WTC11 (cell line): ENCODE data around the gene RETREG2. TPM values are rescaled to one million over a fixed set of nuclear protein-coding genes. Genes with fewer than 3 reads are reported as not detected.

Experiments used
- ATAC-seq: fragments of 200-7000 bp; cut with Tn5 transposase; 2 replicates; pipeline ENCODE4 v1.10.0; 2021; ENCODE audit warnings: mild to moderate bottlenecking, moderate library complexity
- CTCF ChIA-PET: fragments of 300-600 bp; sonication (Branson Sonifier 250); formaldehyde crosslinking; loops from one replicate; lab custom pipeline; 2021; ENCODE audit warnings: antibody characterized with exemption; lab: Charles Lee
- POLR2A ChIA-PET: fragments of 350-600 bp; sonication (Branson Sonifier 250); formaldehyde crosslinking; loops from one replicate; lab custom pipeline; 2021; ENCODE audit warnings: antibody characterized with exemption; lab: Charles Lee
- DNase-seq: peaks from one replicate; pipeline ENCODE4 v3.0.0; 2021; ENCODE audit warnings: low spot score
- H3K27ac Mint-ChIP-seq: 2 replicates; pipeline ENCODE4 v1.8.0; 2021; ENCODE audit warnings: mixed read lengths
- H3K27me3 Mint-ChIP-seq: 2 replicates; pipeline ENCODE4 v1.8.0; 2021; ENCODE audit warnings: low read depth, mild to moderate bottlenecking, moderate library complexity, mixed read lengths
- H3K36me3 Mint-ChIP-seq: 2 replicates; pipeline ENCODE4 v1.8.0; 2021; ENCODE audit warnings: mixed read lengths
- H3K4me1 Mint-ChIP-seq: 2 replicates; pipeline ENCODE4 v1.8.0; 2022; ENCODE audit warnings: mixed read lengths
- H3K4me3 Mint-ChIP-seq: 2 replicates; pipeline ENCODE4 v1.8.0; 2021; ENCODE audit warnings: mild to moderate bottlenecking, moderate library complexity, mixed read lengths
- H3K9me3 Mint-ChIP-seq: 2 replicates; pipeline ENCODE4 v1.8.0; 2021; ENCODE audit warnings: mixed read lengths
- CREM ChIP-seq: sonication (generic); formaldehyde crosslinking; IDR thresholded peaks from 2 replicates; pipeline ENCODE4 v1.8.1; 2022; ENCODE audit warnings: mild to moderate bottlenecking, missing genetic modification reagents, moderate library complexity
- EMX1 ChIP-seq: fragments of 250-450 bp; sonication (Bioruptor Pico); IDR thresholded peaks from 2 replicates; pipeline ENCODE4 v1.8.0; 2021; ENCODE audit warnings: mild to moderate bottlenecking
- GABPB1 ChIP-seq: sonication (generic); formaldehyde crosslinking; IDR thresholded peaks from 2 replicates; pipeline ENCODE4 v1.8.1; 2023; ENCODE audit warnings: mild to moderate bottlenecking, missing genetic modification reagents
- MYBL2 ChIP-seq: sonication (generic); formaldehyde crosslinking; IDR thresholded peaks from 2 replicates; pipeline ENCODE4 v1.8.1; 2023; ENCODE audit warnings: mild to moderate bottlenecking, moderate library complexity, missing genetic modification reagents
- NFATC4 ChIP-seq: fragments of 250-450 bp; sonication (Bioruptor Pico); IDR thresholded peaks from 2 replicates; pipeline ENCODE4 v1.9.0; 2021; ENCODE audit warnings: mild to moderate bottlenecking
- NFYB ChIP-seq: sonication (generic); formaldehyde crosslinking; conservative IDR thresholded peaks from 2 replicates; pipeline ENCODE4 v1.8.0; 2022; ENCODE audit warnings: low read depth, missing genetic modification reagents
- OVOL2 ChIP-seq: fragments of 250-450 bp; sonication (Bioruptor Pico); IDR thresholded peaks from 2 replicates; pipeline ENCODE4 v1.9.0; 2021; ENCODE audit warnings: mild to moderate bottlenecking, borderline replicate concordance
- TCF7 ChIP-seq: sonication (generic); formaldehyde crosslinking; IDR thresholded peaks from 2 replicates; pipeline ENCODE4 v1.8.0; 2022; ENCODE audit warnings: mild to moderate bottlenecking, low read depth, missing genetic modification reagents, moderate library complexity
- total RNA-seq: library from RNA; stranded (reverse); gene quantifications from 3 replicates; pipeline ENCODE4 v1.2.3, GENCODE V29; 2021
- TF ChIP-seq, protein P1 (sequence below): sonication (generic); formaldehyde crosslinking; IDR thresholded peaks from 2 replicates; pipeline ENCODE4 v1.8.1; 2022; ENCODE audit warnings: mild to moderate bottlenecking, missing genetic modification reagents, moderate library complexity, borderline replicate concordance
- TF ChIP-seq, protein P2 (sequence below): sonication (generic); formaldehyde crosslinking; IDR thresholded peaks from 2 replicates; pipeline ENCODE4 v1.8.1; 2022; ENCODE audit warnings: mild to moderate bottlenecking, moderate library complexity, missing genetic modification reagents
- TF ChIP-seq, protein P3 (sequence below): sonication (generic); formaldehyde crosslinking; IDR thresholded peaks from 2 replicates; pipeline ENCODE4 v1.8.1; 2022; ENCODE audit warnings: low read depth, mild to moderate bottlenecking, moderate library complexity, missing genetic modification reagents, borderline replicate concordance
- TF ChIP-seq, protein P4 (sequence below): sonication (generic); formaldehyde crosslinking; IDR thresholded peaks from 2 replicates; pipeline ENCODE4 v1.8.1; 2022; ENCODE audit warnings: low read depth, missing genetic modification reagents, borderline replicate concordance
- TF ChIP-seq, protein P5 (sequence below): sonication (generic); formaldehyde crosslinking; IDR thresholded peaks from 2 replicates; pipeline ENCODE4 v1.8.0; 2022; ENCODE audit warnings: missing genetic modification reagents
- TF ChIP-seq, protein P6 (sequence below): fragments of 200-600 bp; IDR thresholded peaks from 2 replicates; pipeline ENCODE4 v1.8.0; 2022; ENCODE audit warnings: antibody characterized with exemption
- TF ChIP-seq, protein P7 (sequence below): sonication (generic); formaldehyde crosslinking; IDR thresholded peaks from 2 replicates; pipeline ENCODE4 v1.8.1; 2022; ENCODE audit warnings: missing genetic modification reagents, borderline replicate concordance
- TF ChIP-seq, protein P8 (sequence below): sonication (generic); formaldehyde crosslinking; conservative IDR thresholded peaks from 2 replicates; pipeline ENCODE4 v1.8.1; 2023; ENCODE audit warnings: mild to moderate bottlenecking, low read depth, missing genetic modification reagents, moderate library complexity
- TF ChIP-seq, protein P9 (sequence below): sonication (generic); formaldehyde crosslinking; IDR thresholded peaks from 2 replicates; pipeline ENCODE4 v1.8.1; 2023; ENCODE audit warnings: mild to moderate bottlenecking, moderate library complexity, missing genetic modification reagents

The RETREG2 gene
- total RNA-seq, 1 experiment from 2014 or later = 60.2 TPM

DNA sequence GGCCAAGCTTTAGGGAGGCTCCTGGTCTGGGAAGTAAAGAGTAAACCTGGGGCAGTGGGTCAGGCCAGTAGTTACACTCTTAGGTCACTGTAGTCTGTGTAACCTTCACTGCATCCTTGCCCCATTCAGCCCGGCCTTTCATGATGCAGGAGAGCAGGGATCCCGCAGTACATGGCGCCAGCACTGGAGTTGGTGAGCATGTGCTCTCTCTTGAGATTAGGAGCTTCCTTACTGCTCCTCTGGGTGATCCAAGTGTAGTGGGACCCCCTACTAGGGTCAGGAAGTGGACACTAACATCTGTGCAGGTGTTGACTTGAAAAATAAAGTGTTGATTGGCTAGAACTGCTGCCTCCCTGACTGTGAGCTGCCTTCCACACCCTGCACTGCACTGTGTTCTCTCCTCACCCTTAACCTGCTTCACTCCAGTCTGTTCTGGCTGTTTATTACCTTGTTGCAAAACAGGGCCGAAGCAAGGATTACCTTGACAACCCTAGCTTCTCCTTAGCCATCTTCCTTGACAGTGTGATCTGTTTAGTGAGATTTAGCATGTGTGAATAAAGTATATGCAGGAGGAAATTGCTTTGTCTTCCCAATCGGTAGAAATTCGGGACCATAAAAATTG lies 5.2 kb downstream of the RETREG2 start:
- CTCF ChIA-PET = no interaction called here
- Mint-ChIP-seq H3K4me1 (peaks cover 7% of the 10 kb centered on the region), H3K4me3 (no peak overlapping the region), H3K36me3 (peaks cover 27% of the 10 kb centered on the region), H3K27me3 (no peaks in the 10 kb centered on the region), H3K9me3 (no peaks in the 10 kb centered on the region), H3K27ac (no peak overlapping the region)
- ATAC-seq (no peak), DNase-seq (no peak)
- TF ChIP-seq OVOL2 (CRISPR knock-in tag) (no peak), NFYB (CRISPR knock-in tag) (no peak), MYBL2 (CRISPR knock-in tag) (no peak)
- TF ChIP-seq, protein P1, sequence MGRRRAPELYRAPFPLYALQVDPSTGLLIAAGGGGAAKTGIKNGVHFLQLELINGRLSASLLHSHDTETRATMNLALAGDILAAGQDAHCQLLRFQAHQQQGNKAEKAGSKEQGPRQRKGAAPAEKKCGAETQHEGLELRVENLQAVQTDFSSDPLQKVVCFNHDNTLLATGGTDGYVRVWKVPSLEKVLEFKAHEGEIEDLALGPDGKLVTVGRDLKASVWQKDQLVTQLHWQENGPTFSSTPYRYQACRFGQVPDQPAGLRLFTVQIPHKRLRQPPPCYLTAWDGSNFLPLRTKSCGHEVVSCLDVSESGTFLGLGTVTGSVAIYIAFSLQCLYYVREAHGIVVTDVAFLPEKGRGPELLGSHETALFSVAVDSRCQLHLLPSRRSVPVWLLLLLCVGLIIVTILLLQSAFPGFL (CRISPR knock-in tag) = no peak
- TF ChIP-seq, protein P2, sequence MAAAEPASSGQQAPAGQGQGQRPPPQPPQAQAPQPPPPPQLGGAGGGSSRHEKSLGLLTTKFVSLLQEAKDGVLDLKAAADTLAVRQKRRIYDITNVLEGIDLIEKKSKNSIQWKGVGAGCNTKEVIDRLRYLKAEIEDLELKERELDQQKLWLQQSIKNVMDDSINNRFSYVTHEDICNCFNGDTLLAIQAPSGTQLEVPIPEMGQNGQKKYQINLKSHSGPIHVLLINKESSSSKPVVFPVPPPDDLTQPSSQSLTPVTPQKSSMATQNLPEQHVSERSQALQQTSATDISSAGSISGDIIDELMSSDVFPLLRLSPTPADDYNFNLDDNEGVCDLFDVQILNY (CRISPR knock-in tag) = no peak
- POLR2A ChIA-PET = no interaction called here

DNA sequence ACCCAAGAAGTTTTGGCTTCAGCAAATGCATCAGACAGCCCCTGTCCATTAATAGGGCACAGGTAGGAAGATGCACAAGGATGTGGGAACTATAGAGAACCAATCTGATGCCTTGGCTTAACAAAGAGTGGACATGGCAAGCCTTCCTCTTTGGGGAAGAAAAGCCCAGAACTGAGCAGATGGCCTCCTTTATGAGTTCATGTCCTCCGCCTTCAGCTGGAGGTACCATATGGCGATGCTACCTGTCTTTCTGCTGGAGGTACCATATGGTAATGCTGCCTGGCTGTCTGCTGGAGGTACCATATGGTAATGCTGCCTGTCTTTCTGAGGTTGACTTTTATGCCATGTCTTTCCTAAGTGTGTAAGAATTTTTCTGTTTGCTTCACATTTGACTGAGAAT lies 6.0 kb downstream of the RETREG2 start:
- Mint-ChIP-seq H3K9me3 (no peaks in the 10 kb centered on the region), H3K27me3 (no peaks in the 10 kb centered on the region), H3K4me1 (peaks cover 3% of the 10 kb centered on the region), H3K36me3 (peaks cover 27% of the 10 kb centered on the region), H3K4me3 (no peak overlapping the region), H3K27ac (no peak overlapping the region)
- no peak for DNase-seq
- POLR2A ChIA-PET = no interaction called here
- no peak for ATAC-seq
- CTCF ChIA-PET = no interaction called here
- TF ChIP-seq, protein P3, sequence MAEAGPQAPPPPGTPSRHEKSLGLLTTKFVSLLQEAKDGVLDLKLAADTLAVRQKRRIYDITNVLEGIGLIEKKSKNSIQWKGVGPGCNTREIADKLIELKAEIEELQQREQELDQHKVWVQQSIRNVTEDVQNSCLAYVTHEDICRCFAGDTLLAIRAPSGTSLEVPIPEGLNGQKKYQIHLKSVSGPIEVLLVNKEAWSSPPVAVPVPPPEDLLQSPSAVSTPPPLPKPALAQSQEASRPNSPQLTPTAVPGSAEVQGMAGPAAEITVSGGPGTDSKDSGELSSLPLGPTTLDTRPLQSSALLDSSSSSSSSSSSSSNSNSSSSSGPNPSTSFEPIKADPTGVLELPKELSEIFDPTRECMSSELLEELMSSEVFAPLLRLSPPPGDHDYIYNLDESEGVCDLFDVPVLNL (CRISPR knock-in tag) = no peak
- TF ChIP-seq CREM (CRISPR knock-in tag) = no peak
- TF ChIP-seq NFATC4 (CRISPR knock-in tag) = no peak
- TF ChIP-seq, protein P4, sequence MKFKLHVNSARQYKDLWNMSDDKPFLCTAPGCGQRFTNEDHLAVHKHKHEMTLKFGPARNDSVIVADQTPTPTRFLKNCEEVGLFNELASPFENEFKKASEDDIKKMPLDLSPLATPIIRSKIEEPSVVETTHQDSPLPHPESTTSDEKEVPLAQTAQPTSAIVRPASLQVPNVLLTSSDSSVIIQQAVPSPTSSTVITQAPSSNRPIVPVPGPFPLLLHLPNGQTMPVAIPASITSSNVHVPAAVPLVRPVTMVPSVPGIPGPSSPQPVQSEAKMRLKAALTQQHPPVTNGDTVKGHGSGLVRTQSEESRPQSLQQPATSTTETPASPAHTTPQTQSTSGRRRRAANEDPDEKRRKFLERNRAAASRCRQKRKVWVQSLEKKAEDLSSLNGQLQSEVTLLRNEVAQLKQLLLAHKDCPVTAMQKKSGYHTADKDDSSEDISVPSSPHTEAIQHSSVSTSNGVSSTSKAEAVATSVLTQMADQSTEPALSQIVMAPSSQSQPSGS (CRISPR knock-in tag) = no peak
- TF ChIP-seq TCF7 (CRISPR knock-in tag) = no peak
- TF ChIP-seq, protein P5, sequence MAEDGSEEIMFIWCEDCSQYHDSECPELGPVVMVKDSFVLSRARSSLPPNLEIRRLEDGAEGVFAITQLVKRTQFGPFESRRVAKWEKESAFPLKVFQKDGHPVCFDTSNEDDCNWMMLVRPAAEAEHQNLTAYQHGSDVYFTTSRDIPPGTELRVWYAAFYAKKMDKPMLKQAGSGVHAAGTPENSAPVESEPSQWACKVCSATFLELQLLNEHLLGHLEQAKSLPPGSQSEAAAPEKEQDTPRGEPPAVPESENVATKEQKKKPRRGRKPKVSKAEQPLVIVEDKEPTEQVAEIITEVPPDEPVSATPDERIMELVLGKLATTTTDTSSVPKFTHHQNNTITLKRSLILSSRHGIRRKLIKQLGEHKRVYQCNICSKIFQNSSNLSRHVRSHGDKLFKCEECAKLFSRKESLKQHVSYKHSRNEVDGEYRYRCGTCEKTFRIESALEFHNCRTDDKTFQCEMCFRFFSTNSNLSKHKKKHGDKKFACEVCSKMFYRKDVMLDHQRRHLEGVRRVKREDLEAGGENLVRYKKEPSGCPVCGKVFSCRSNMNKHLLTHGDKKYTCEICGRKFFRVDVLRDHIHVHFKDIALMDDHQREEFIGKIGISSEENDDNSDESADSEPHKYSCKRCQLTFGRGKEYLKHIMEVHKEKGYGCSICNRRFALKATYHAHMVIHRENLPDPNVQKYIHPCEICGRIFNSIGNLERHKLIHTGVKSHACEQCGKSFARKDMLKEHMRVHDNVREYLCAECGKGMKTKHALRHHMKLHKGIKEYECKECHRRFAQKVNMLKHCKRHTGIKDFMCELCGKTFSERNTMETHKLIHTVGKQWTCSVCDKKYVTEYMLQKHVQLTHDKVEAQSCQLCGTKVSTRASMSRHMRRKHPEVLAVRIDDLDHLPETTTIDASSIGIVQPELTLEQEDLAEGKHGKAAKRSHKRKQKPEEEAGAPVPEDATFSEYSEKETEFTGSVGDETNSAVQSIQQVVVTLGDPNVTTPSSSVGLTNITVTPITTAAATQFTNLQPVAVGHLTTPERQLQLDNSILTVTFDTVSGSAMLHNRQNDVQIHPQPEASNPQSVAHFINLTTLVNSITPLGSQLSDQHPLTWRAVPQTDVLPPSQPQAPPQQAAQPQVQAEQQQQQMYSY (CRISPR knock-in tag) = no peak
- no peak for TF ChIP-seq MYBL2 (CRISPR knock-in tag)
- TF ChIP-seq, protein P6, sequence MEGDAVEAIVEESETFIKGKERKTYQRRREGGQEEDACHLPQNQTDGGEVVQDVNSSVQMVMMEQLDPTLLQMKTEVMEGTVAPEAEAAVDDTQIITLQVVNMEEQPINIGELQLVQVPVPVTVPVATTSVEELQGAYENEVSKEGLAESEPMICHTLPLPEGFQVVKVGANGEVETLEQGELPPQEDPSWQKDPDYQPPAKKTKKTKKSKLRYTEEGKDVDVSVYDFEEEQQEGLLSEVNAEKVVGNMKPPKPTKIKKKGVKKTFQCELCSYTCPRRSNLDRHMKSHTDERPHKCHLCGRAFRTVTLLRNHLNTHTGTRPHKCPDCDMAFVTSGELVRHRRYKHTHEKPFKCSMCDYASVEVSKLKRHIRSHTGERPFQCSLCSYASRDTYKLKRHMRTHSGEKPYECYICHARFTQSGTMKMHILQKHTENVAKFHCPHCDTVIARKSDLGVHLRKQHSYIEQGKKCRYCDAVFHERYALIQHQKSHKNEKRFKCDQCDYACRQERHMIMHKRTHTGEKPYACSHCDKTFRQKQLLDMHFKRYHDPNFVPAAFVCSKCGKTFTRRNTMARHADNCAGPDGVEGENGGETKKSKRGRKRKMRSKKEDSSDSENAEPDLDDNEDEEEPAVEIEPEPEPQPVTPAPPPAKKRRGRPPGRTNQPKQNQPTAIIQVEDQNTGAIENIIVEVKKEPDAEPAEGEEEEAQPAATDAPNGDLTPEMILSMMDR = no peak
- TF ChIP-seq EMX1 (CRISPR knock-in tag) = no peak
- TF ChIP-seq GABPB1 (CRISPR knock-in tag) = no peak
- TF ChIP-seq, protein P7, sequence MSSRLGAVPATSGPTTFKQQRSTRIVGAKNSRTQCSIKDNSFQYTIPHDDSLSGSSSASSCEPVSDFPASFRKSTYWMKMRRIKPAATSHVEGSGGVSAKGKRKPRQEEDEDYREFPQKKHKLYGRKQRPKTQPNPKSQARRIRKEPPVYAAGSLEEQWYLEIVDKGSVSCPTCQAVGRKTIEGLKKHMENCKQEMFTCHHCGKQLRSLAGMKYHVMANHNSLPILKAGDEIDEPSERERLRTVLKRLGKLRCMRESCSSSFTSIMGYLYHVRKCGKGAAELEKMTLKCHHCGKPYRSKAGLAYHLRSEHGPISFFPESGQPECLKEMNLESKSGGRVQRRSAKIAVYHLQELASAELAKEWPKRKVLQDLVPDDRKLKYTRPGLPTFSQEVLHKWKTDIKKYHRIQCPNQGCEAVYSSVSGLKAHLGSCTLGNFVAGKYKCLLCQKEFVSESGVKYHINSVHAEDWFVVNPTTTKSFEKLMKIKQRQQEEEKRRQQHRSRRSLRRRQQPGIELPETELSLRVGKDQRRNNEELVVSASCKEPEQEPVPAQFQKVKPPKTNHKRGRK (CRISPR knock-in tag) = no peak
- TF ChIP-seq, protein P8, sequence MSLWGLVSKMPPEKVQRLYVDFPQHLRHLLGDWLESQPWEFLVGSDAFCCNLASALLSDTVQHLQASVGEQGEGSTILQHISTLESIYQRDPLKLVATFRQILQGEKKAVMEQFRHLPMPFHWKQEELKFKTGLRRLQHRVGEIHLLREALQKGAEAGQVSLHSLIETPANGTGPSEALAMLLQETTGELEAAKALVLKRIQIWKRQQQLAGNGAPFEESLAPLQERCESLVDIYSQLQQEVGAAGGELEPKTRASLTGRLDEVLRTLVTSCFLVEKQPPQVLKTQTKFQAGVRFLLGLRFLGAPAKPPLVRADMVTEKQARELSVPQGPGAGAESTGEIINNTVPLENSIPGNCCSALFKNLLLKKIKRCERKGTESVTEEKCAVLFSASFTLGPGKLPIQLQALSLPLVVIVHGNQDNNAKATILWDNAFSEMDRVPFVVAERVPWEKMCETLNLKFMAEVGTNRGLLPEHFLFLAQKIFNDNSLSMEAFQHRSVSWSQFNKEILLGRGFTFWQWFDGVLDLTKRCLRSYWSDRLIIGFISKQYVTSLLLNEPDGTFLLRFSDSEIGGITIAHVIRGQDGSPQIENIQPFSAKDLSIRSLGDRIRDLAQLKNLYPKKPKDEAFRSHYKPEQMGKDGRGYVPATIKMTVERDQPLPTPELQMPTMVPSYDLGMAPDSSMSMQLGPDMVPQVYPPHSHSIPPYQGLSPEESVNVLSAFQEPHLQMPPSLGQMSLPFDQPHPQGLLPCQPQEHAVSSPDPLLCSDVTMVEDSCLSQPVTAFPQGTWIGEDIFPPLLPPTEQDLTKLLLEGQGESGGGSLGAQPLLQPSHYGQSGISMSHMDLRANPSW (CRISPR knock-in tag) = no peak
- TF ChIP-seq, protein P9, sequence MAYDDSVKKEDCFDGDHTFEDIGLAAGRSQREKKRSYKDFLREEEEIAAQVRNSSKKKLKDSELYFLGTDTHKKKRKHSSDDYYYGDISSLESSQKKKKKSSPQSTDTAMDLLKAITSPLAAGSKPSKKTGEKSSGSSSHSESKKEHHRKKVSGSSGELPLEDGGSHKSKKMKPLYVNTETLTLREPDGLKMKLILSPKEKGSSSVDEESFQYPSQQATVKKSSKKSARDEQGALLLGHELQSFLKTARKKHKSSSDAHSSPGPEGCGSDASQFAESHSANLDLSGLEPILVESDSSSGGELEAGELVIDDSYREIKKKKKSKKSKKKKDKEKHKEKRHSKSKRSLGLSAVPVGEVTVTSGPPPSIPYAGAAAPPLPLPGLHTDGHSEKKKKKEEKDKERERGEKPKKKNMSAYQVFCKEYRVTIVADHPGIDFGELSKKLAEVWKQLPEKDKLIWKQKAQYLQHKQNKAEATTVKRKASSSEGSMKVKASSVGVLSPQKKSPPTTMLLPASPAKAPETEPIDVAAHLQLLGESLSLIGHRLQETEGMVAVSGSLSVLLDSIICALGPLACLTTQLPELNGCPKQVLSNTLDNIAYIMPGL (CRISPR knock-in tag) = no peak
